Inflammatory macrophage treated with lipopolysaccharide for 4 hours (primary cell): ENCODE results near the gene SH2D6.
"Not testable (repeated sequence)": the region's sequence is repeated elsewhere in the genome, so short reads cannot be mapped to it uniquely, and the experiment has no call there.

ENCODE experiments used
- DNase-seq: peaks from one replicate; pipeline ENCODE4 v3.0.0-alpha.2; 2020

Gene SH2D6

GRCh38 chr2:85418132-85419008 lies at the start of gene SH2D6:
SH2D6 (plus strand) TSS chr2:85418714; CDS start chr2:85429466, 10,752 bp downstream.
- peak; percentile 80 for DNase-seq

- DNase-seq, result no peak
Observed at GRCh38 chr2:85368921-85369320, 49.6 kb upstream of the SH2D6 start.

- DNase-seq, result no peak
Observed at GRCh38 chr2:85369500-85369899, 49.0 kb upstream of the SH2D6 start.

- no peak for DNase-seq
Observed at GRCh38 chr2:85371045-85371444, 47.5 kb upstream of the SH2D6 start.

DNA sequence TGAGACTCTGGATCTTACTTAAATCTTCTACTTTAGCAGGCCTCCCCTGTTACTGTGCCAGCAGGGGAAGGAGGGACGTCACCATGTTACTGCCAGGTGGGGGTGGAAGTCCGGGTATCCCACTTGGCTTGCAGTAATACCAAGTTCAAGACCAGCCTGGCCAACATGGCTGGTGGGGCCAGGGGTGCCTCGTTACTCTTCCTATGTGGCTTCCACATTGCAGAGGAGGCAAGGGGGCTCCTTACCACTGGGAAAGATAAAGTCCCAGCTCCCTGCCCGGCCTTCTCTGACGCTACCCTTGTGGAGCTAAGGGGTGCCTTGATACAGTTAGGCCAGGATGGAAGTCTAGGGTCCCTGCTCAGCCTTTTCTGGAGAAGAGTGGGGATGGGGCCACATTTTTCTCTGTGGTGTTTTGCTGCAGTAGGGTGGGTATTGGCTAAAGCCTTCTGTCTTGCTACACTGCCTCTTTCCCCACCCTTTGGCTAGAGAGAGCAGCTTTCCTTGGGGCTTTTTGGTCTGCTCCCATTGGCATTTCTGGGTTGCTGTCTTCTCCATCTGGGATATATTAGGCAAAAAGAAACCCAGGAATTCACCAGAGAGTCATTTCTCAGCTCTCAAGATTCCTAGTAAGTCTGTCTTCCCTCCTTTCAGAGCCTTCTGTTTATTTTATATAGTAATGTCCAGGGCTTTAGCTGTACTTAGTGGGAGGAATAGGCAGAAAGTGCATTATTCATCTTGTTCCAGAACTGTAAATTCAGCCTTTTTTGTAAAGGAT lies 42.0 kb upstream of the SH2D6 start:
- no peak for DNase-seq

DNA sequence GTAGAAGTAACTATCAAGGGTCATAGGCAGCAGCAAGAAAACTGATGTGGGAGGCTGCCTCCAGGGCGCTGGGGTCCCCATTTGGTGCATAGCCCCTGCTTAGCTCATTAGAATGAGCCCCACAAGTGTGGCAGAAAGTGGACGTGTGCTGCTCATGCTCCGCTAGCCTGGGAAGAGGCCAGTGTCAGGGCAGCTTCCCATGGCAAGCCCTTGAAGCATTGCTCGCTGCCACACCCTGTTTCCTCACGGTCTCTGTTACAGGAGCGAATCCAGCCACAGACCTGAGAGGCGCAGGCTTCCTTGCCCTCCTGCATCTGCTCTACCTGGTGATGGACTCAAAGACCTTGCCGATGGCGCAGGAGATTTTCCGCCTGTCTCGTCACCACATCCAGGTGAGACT lies 41.4 kb upstream of the SH2D6 start:
- DNase-seq, result no peak

- DNase-seq, result no peak
Observed at GRCh38 chr2:85378257-85378656, 40.3 kb upstream of the SH2D6 start.

- no peak for DNase-seq
Observed at GRCh38 chr2:85380048-85380447, 38.5 kb upstream of the SH2D6 start.

GRCh38 chr2:85383151-85383550 lies 35.4 kb upstream of the SH2D6 start:
- DNase-seq, result not testable (repeated sequence)

DNA sequence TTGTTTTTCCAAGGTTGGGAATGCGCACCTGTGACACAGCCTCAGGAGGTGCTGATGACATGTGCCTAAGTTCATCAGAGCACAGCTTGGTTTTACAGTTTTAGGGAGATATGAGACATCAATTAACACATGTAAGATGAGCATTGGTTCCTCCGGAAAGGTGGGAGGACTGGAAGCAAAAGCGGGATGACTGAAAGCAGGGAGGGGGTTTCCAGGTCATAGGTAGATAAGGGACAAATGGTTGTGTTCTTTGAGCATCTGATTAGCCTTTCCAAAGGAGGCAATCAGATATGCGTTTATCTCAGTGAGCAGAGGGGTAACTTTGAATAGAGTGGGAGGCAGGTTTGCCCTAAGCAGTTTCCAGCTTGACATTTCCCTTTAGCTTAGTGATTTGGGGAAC lies 34.7 kb upstream of the SH2D6 start:
- DNase-seq, result no peak

DNA sequence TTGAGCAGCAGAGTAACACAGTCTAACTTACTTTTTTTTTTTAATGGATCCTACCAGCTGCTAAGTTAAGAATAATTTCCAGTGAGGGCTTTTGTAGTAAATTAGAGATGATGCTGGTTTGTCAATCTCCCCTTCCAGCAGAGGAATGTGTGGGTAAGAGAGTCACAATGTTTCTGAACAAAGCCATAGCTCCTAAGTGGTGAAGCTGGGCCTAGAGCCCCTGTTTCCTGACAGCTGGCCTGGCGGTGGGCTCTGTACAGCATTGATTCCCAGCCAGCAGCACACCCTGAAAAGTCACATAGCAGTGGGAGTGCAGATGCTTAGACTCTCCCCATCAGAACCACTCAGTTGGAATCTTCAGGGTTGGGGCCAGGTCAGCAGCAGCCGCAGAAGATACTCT lies 32.8 kb upstream of the SH2D6 start:
- DNase-seq, result no peak

- DNase-seq, result no peak
Observed at GRCh38 chr2:85387754-85388153, 30.8 kb upstream of the SH2D6 start.

GRCh38 chr2:85388878-85389538 lies 29.5 kb upstream of the SH2D6 start:
- DNase-seq, result no peak

GRCh38 chr2:85390941-85391669 lies 27.4 kb upstream of the SH2D6 start:
- peak; percentile 30 for DNase-seq

GRCh38 chr2:85393836-85394235 lies 24.7 kb upstream of the SH2D6 start:
- no peak for DNase-seq

DNA sequence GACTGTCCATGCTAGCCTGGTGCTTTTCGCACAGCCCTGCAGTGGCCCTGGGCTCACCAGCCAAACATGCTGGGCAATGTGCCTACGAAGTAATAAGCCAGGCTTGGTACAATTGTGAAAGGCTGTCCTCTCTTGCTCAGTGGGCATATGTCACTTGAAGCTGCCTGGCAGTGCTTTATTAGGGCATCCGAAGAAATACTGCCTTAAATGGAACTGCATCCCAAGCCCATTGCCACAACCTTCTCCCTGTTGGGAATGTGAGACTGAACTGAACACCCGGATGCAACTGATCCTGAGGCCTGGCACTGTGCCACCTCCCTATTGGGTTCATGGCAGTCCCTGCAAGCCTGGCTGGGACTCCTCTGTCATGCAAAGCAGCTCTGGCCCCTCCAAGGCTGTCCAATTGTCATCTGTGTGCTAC lies 24.2 kb upstream of the SH2D6 start:
- no peak for DNase-seq

DNA sequence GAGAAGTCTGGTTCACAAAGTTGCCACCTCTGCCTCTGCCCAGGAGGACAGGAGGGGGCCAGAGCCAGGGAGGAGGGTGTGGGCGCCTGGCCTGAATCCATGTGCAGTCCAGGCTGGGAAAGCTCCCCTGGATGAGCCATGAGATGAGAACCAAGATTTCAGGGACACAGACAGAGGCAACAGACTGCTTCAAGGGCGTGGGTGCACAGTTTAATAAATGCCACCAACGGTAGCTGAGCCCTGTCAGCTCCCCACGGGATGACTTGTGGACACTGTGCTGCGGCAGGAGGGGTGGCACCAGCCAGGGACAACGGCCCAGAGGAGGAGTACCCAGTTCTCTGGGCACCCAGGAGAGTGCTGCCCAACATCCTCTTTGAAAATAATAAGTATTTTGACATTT lies 23.5 kb upstream of the SH2D6 start:
- DNase-seq, result no peak

DNA sequence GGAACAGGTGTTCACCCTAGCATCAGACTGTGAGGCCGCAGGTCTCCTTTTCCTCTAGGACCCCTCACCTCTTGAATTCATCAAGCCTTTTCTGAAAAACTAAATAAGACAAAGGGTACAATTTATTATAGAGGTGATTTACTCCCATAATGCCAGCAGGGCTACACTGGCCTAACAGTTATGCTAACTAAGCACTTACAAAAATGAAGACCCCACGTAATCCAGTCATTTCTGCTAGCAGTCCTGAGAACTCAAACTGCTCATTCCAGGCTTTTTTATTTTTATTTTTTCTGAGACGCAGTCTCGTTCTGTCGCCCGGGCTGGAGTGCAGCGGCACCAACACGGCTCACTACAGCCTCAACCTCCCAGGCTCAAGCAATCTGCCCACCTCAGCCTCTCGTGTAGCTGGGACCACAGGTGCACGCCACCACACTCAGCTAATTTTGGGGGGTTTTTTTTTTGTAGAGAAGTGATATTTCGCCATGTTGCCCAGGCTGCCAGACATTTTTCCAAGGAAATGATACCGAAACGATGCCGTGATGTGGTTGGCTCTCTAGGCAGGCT lies 22.5 kb upstream of the SH2D6 start:
- DNase-seq, result no peak

DNA sequence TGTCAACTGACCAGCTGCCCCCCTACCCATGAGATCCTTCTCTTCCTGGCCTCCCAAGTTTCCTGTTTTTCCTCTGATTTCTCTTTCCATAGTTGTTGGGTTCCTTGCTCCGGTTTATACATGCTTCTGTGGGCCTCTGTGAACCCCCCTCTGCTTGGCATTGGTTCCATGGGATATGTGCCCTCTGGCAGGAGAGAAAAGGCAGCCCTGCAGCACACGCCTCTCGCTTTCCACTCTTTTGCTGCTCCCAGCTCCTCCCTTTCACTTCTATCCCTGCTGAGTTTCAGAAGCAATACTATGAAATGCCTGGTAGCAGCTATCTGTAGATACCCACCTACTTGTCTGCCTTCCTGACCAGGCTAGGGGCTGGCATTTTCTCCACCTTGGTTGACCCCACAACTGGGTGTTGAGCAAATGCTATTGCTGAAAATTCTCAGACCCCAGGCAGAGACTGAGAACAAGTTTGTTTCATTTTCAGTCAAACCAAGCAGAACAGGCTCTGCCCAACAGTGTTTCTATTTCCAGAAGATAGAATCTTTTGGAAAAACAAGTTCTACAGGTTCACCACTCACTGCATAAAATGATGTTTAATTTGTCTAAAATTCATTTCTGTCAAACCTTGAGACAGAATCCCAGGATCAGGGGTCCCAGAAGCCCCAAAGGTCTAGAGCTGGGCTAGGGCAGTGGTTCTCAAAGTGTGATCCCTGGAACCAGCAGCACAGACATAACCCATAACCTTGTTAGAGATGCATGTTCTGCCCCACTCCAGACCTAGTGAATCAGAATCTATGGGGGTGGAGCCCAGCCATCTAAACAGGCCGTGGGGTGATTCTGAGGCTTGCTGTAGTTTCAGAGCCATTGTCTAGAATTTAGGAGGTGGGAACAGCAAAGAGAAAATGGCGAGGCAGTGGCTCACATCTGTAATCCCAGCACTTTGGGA lies 21.7 kb upstream of the SH2D6 start:
- DNase-seq, result no peak

GRCh38 chr2:85397925-85398331 lies 20.6 kb upstream of the SH2D6 start:
- no peak for DNase-seq
